NCI-H2107 (cell line): ENCODE data around the gene BMAL1.
"Not testable (repeated sequence)": the region's sequence is repeated elsewhere in the genome, so short reads cannot be mapped to it uniquely, and the experiment has no call there.

Source experiments
- DNase-seq: peaks from one replicate; lab custom pipeline; 2025; lab: John Stamatoyannopoulos, UW

Gene BMAL1

GRCh38 chr11:13382751-13383150 lies 105.2 kb downstream of the BMAL1 start:
- DNase-seq, result no peak

GRCh38 chr11:13384908-13385640 lies 107.5 kb downstream of the BMAL1 start:
- no peak for DNase-seq

- no peak for DNase-seq
Observed at GRCh38 chr11:13386567-13386966, 109.0 kb downstream of the BMAL1 start.

GRCh38 chr11:13388741-13389140 lies 111.2 kb downstream of the BMAL1 start:
- DNase-seq, result no peak

GRCh38 chr11:13391217-13391616 lies 113.6 kb downstream of the BMAL1 start:
- no peak for DNase-seq

- DNase-seq, result not testable (repeated sequence)
Observed at GRCh38 chr11:13398335-13398734, 120.7 kb downstream of the BMAL1 start.

GRCh38 chr11:13405220-13405619 lies 127.6 kb downstream of the BMAL1 start:
- no peak for DNase-seq

- no peak for DNase-seq
Observed at GRCh38 chr11:13415201-13415600, 137.6 kb downstream of the BMAL1 start.

GRCh38 chr11:13421561-13421960 lies 144.0 kb downstream of the BMAL1 start:
- DNase-seq, result no peak

- no peak for DNase-seq
Observed at GRCh38 chr11:13423372-13423771, 145.8 kb downstream of the BMAL1 start.

GRCh38 chr11:13427440-13427839 lies 149.8 kb downstream of the BMAL1 start:
- DNase-seq, result no peak

GRCh38 chr11:13429288-13429687 lies 151.7 kb downstream of the BMAL1 start:
- no peak for DNase-seq

GRCh38 chr11:13429836-13430235 lies 152.2 kb downstream of the BMAL1 start:
- no peak for DNase-seq

GRCh38 chr11:13433437-13433836 lies 155.8 kb downstream of the BMAL1 start:
- no peak for DNase-seq

GRCh38 chr11:13434247-13435205 lies 156.9 kb downstream of the BMAL1 start:
- no peak for DNase-seq

GRCh38 chr11:13436836-13437235 lies 159.2 kb downstream of the BMAL1 start:
- not testable (repeated sequence) for DNase-seq
